ENCODE measurements around the gene ATP2B3. TPM values are rescaled to one million over a fixed set of nuclear protein-coding genes. Genes with fewer than 3 reads are reported as not detected.

Gene ATP2B3
- total RNA-seq, 1 donor from 2014 or later = 0.60 TPM

DNA sequence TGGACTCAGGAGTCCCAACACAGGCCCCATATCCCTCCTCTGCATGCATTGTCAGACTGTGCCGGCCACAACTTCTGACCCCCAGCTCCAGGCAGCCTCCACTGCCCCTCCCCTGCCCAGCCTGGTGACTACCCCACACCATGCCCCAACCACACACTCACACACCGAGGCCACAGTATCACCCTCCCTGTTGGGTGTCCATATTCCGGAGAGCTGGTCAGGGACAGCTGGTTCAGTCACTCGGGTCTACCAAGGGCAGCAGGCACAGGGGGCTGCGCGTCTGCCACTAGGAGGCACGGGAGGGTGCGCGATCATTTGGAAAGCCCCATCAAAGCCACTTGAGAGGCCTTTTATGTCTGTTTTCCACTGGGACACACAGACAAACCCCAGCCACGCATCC is 55.2 kb downstream of the ATP2B3 start:
- H3K9me3 Mint-ChIP-seq (ENCODE audit: low read depth) = peaks cover 4% of the 10 kb centered on the region
- H3K36me3 Mint-ChIP-seq (ENCODE audit: insufficient read depth) = no peaks in the 10 kb centered on the region

DNA sequence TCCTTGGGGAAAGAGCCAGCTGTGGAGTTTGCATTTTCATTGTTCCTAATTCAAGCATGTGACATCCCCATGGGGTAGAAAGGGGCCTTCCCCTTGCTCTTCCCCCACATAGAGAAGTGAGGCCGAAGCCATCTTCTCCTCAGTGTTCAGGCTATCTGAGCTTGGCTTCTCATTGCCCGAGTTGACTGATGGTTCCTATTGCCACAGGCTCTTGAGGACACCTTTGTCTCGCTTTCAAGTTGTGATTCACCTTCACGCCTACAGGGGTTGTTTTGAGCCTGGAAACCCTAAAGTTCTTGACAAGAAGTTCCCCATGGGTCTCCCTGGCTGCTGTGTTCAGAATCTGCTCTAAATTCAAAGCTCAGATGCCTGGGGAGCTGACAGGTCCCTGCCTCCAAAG is 56.5 kb downstream of the ATP2B3 start:
- Mint-ChIP-seq H3K4me1 (ENCODE audit: low read depth) (no peaks in the 10 kb centered on the region), H3K27ac (no peak overlapping the region), H3K4me3 (ENCODE audit: low read depth) (no peak overlapping the region), H3K36me3 (ENCODE audit: insufficient read depth) (no peaks in the 10 kb centered on the region), H3K27me3 (peaks cover 12% of the 10 kb centered on the region), H3K9me3 (ENCODE audit: low read depth) (peaks cover 4% of the 10 kb centered on the region)
- DNase-seq (ENCODE audit: low spot score, unreplicated experiment) = no peak
- TF ChIP-seq, protein P1, sequence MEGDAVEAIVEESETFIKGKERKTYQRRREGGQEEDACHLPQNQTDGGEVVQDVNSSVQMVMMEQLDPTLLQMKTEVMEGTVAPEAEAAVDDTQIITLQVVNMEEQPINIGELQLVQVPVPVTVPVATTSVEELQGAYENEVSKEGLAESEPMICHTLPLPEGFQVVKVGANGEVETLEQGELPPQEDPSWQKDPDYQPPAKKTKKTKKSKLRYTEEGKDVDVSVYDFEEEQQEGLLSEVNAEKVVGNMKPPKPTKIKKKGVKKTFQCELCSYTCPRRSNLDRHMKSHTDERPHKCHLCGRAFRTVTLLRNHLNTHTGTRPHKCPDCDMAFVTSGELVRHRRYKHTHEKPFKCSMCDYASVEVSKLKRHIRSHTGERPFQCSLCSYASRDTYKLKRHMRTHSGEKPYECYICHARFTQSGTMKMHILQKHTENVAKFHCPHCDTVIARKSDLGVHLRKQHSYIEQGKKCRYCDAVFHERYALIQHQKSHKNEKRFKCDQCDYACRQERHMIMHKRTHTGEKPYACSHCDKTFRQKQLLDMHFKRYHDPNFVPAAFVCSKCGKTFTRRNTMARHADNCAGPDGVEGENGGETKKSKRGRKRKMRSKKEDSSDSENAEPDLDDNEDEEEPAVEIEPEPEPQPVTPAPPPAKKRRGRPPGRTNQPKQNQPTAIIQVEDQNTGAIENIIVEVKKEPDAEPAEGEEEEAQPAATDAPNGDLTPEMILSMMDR (IDR thresholded peaks at IDR 0.05; ENCODE audit: unreplicated experiment) = peak; percentile 15

More for the DNA sequence above, 55.2 kb downstream of the ATP2B3 start:
- TF ChIP-seq, protein P1 (IDR thresholded peaks at IDR 0.05; ENCODE audit: unreplicated experiment) = no peak
- no peak overlapping the region for H3K4me3 Mint-ChIP-seq (ENCODE audit: low read depth)
- peaks cover 8% of the 10 kb centered on the region for H3K27me3 Mint-ChIP-seq
- no peak for DNase-seq (ENCODE audit: low spot score, unreplicated experiment)
- H3K4me1 Mint-ChIP-seq (ENCODE audit: low read depth) = no peaks in the 10 kb centered on the region
- no peak overlapping the region for H3K27ac Mint-ChIP-seq

DNA sequence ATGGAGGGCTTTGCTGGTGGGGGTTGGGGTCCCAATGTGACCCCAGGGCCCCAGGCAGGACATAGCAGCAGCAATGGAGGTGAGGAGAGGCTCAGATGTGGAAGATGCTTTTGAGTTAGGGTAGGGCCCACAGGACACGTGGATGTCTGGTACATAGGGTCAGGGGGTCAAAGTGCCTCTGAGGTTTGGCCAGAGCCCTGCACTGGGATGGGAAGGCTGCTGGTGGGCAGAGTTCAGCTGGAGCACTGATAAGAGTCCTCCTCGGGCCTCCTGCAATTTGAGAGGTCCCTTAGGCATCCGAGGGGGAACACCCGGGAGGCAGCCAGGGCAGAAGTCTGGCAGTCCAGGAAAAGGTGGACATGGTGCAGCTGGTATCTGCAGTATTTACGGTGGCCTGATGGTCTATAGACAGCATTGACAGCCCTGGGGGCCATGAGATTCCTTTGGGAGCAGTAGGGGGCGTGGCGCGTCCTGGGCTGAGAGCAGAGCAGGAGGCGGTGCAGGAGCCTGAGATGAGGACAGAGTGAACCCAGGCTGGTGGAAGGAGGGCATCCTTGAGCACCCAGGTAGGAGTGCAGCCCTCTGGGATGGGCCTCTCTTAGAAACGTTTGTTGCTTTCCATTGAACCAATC is 58.9 kb downstream of the ATP2B3 start:
- H3K4me3 Mint-ChIP-seq (ENCODE audit: low read depth) = no peak overlapping the region
- H3K36me3 Mint-ChIP-seq (ENCODE audit: insufficient read depth) = no peaks in the 10 kb centered on the region
- peaks cover 18% of the 10 kb centered on the region for H3K27me3 Mint-ChIP-seq
- no peaks in the 10 kb centered on the region for H3K4me1 Mint-ChIP-seq (ENCODE audit: low read depth)
- TF ChIP-seq, protein P1 (IDR thresholded peaks at IDR 0.05; ENCODE audit: unreplicated experiment) = no peak
- DNase-seq (ENCODE audit: low spot score, unreplicated experiment) = no peak
- no peak overlapping the region for H3K27ac Mint-ChIP-seq
- H3K9me3 Mint-ChIP-seq (ENCODE audit: low read depth) = peaks cover 5% of the 10 kb centered on the region

DNA sequence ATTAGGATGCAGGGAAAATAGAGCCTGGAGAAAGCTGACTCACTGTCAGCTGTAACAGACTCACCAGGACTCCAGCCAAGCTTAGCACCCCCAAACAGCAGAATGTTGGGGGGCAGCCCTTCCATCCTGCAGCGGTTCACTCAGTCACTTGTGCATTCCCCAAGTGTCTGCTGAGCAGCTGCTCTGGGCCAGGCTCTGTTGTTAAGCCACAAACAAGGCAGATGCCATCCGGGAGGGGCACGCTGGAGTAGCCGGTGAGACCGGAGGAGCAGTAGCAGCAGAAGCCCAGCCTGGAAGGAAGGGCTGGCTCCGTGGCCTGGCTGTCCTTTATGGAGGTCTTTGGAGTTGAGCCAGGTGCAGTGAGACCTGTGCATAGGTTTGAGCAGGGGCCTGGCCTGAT is 59.5 kb downstream of the ATP2B3 start:
- H3K4me1 Mint-ChIP-seq (ENCODE audit: low read depth) = no peaks in the 10 kb centered on the region
- peaks cover 18% of the 10 kb centered on the region for H3K27me3 Mint-ChIP-seq
- peaks cover 5% of the 10 kb centered on the region for H3K9me3 Mint-ChIP-seq (ENCODE audit: low read depth)
- TF ChIP-seq, protein P1 (IDR thresholded peaks at IDR 0.05; ENCODE audit: unreplicated experiment) = no peak
- H3K36me3 Mint-ChIP-seq (ENCODE audit: insufficient read depth) = no peaks in the 10 kb centered on the region
- no peak overlapping the region for H3K4me3 Mint-ChIP-seq (ENCODE audit: low read depth)
- no peak overlapping the region for H3K27ac Mint-ChIP-seq
- no peak for DNase-seq (ENCODE audit: low spot score, unreplicated experiment)

DNA sequence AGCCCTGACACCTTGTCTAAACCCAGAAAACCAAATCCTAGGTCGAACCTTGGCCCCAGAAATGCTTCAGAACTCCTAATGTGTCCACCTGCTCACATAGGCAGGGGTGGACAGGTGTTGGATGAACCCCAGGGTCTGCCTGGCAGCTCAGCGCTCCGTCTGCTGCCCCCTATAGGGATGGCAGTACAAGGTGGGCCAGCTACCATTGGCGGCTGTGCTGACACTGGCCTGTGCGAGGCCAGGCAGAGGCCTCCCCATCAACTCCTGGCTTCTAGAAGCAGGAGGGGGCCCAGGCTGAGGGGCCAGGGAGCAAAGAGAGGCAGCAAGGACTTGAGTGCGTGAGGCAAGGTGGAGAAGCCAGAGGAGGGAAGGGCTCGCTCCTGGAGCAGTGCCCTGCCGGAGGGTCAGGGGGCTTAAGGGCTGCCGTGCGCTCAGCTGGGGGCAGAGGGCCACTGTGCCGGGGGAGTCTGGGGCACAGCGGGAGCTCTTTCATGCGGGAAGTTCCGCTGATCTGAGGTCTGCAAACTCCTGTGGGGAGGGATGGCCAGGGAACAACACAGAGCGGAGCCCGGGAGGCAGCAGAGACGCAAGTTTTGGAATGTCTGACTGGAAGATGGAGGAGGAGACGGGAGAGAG is 60.9 kb downstream of the ATP2B3 start:
- no peak for DNase-seq (ENCODE audit: low spot score, unreplicated experiment)

More for the DNA sequence above, 60.9 kb downstream of the ATP2B3 start:
- Mint-ChIP-seq H3K27ac (no peak overlapping the region), H3K9me3 (ENCODE audit: low read depth) (peaks cover 6% of the 10 kb centered on the region), H3K4me1 (ENCODE audit: low read depth) (peaks cover 3% of the 10 kb centered on the region), H3K4me3 (ENCODE audit: low read depth) (no peak overlapping the region), H3K36me3 (ENCODE audit: insufficient read depth) (no peaks in the 10 kb centered on the region), H3K27me3 (peaks cover 18% of the 10 kb centered on the region)
- TF ChIP-seq, protein P1 (IDR thresholded peaks at IDR 0.05; ENCODE audit: unreplicated experiment) = no peak
